ENCODE results near the gene ARVCF. TPM values are rescaled to one million over a fixed set of nuclear protein-coding genes. Genes with fewer than 3 reads are reported as not detected.

The ARVCF gene
- polyA plus RNA-seq, 4 donors: 18.0 to 31.2 (median 20.2) TPM

- DNase-seq (ENCODE audit: low read depth in 4 of 4, low spot score in 3 of 4): no peak
Observed at GRCh38 chr22:19976671-19977070, 40.0 kb downstream of the ARVCF start.

GRCh38 chr22:19975707-19976035, 41.0 kb downstream of the ARVCF start:
- no peak for DNase-seq (ENCODE audit: low read depth in 4 of 4, low spot score in 3 of 4)

- DNase-seq (ENCODE audit: low read depth in 4 of 4, low spot score in 3 of 4): no peak
Observed at GRCh38 chr22:19974935-19975706, 41.5 kb downstream of the ARVCF start.

- DNase-seq (ENCODE audit: low read depth in 4 of 4, low spot score in 3 of 4): peak in 1 of 4 donors; percentile 54
Observed at GRCh38 chr22:19974268-19974861, 42.3 kb downstream of the ARVCF start.

GRCh38 chr22:19973551-19974267, 42.9 kb downstream of the ARVCF start:
- no peak for DNase-seq (ENCODE audit: low read depth in 4 of 4, low spot score in 3 of 4)

GRCh38 chr22:19972652-19973550, 43.7 kb downstream of the ARVCF start:
- DNase-seq (ENCODE audit: low read depth in 4 of 4, low spot score in 3 of 4): no peak

GRCh38 chr22:19972251-19972650, 44.4 kb downstream of the ARVCF start:
- no peak for DNase-seq (ENCODE audit: low read depth in 4 of 4, low spot score in 3 of 4)

- DNase-seq (ENCODE audit: low read depth in 4 of 4, low spot score in 3 of 4): no peak
Observed at GRCh38 chr22:19971276-19972124, 45.1 kb downstream of the ARVCF start.

GRCh38 chr22:19970479-19971275, 45.9 kb downstream of the ARVCF start:
- no peak for DNase-seq (ENCODE audit: low read depth in 4 of 4, low spot score in 3 of 4)

- no peak for DNase-seq (ENCODE audit: low read depth in 4 of 4, low spot score in 3 of 4)
Observed at GRCh38 chr22:19970031-19970478, 46.6 kb downstream of the ARVCF start.

- DNase-seq (ENCODE audit: low read depth in 4 of 4, low spot score in 3 of 4): no peak
Observed at GRCh38 chr22:19969141-19969928, 47.3 kb downstream of the ARVCF start.

- no peak for DNase-seq (ENCODE audit: low read depth in 4 of 4, low spot score in 3 of 4)
Observed at GRCh38 chr22:19968450-19968891, 48.2 kb downstream of the ARVCF start.

- DNase-seq (ENCODE audit: low read depth in 4 of 4, low spot score in 3 of 4): no peak
Observed at GRCh38 chr22:19967850-19968449, 48.7 kb downstream of the ARVCF start.

GRCh38 chr22:19966908-19967750, 49.5 kb downstream of the ARVCF start:
- DNase-seq (ENCODE audit: low read depth in 4 of 4, low spot score in 3 of 4): no peak

GRCh38 chr22:19965771-19966709, 50.6 kb downstream of the ARVCF start:
- DNase-seq (ENCODE audit: low read depth in 4 of 4, low spot score in 3 of 4): no peak

Measured in right renal pelvis (tissue), 4 donors.